ENCODE data around the gene CERS2. TPM values are rescaled to one million over a fixed set of nuclear protein-coding genes. Genes with fewer than 3 reads are reported as not detected.
A peak's percentile ranks its signal among the peaks of the same experiment; 100 is the strongest.

Gene CERS2
- total RNA-seq, 2 experiments from 2014 or later, result 153 to 160 TPM

DNA sequence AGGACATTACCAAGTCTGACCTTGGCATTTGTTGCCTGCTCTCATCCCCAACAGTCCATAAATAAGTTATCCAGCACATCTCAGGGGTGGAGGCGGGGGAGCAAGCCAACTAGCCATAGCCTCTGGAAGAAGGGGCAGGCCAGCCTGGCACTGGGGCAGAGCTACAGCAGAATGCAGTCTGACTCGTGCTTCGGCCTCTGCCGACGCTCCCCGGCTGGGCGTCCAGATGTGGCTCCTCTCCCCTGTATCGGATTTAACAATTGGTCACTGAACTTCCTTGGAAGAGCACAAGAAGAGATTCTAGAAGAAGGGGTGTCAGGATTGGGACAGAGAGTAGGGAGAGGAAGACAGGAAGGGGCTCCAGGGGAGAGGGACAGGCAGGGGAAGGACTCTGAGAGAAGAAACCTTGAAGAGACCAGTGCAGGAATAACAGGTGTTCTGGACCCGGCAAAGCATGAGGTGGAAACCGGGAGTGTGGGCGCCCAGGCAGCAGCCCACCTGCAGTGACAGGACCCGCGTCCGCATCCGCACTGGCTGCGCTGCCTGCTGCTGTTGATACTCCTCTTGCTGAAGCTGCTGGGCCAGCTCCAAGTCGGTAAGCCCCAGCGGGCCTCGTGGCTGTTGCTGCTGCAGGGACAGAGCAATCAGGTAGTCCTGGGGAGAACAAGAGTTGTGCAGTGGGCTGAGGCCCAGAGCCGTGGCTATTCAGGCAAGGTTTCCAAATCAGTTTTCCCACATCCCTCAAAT, 22.7 kb upstream of the CERS2 start:
- ChIA-PET CTCF (interaction anchor here (1.1 to 14.0 kb wide), 7 partner anchors 8 to 40 kb away, joined by 3 to 222 read pairs (median 10); partner anchors contain the start of genes ANXA9, CERS2 and MINDY1), POLR2A (no interaction called here)
- peaks cover 11% of the 10 kb centered on the region for H3K36me3 Mint-ChIP-seq
- no peak for DNase-seq
- no peaks in the 10 kb centered on the region for H3K9me3 Mint-ChIP-seq
- H3K4me3 Mint-ChIP-seq, result no peak overlapping the region
- H3K4me1 Mint-ChIP-seq (ENCODE audit: low read depth), result peaks cover 31% of the 10 kb centered on the region
- H3K27ac Mint-ChIP-seq, result no peak overlapping the region
- intact Hi-C loops (cut with micrococcal nuclease), result loop anchor here (2.0 kb wide), 1 partner anchor 18 kb away; no protein-coding TSS in a partner anchor
- no peaks in the 10 kb centered on the region for H3K27me3 Mint-ChIP-seq

DNA sequence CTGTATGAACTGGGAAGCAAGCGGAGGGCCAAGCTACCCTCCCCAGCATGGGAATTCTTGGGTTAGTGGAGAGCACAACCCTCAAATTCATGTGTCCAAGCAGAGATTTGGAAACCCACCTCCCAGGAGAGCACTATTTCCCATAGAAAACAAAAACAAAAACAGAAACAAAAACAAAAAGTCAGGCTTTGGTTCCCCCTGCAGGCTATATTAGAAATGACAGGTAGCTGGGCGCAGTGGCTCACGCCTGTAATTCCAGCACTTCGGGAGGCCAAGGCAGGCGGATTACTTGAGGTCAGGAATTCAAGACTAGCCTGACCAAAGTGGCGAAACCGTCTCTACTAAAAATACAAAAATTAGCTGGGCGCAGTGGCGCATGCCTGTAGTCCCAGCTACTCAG, 21.3 kb upstream of the CERS2 start:
- DNase-seq, result peak; percentile 41
- Mint-ChIP-seq H3K4me1 (ENCODE audit: low read depth) (peaks cover 18% of the 10 kb centered on the region), H3K27me3 (no peaks in the 10 kb centered on the region), H3K9me3 (no peaks in the 10 kb centered on the region), H3K4me3 (no peak overlapping the region), H3K36me3 (peaks cover 7% of the 10 kb centered on the region), H3K27ac (no peak overlapping the region)
- intact Hi-C loops (cut with micrococcal nuclease), result loop anchor here (2.0 kb wide), 1 partner anchor 17 kb away; no protein-coding TSS in a partner anchor
- CTCF ChIA-PET, result interaction anchor here (0.5 to 14.0 kb wide), 29 partner anchors 9 to 739 kb away, joined by 3 to 222 read pairs (median 3); partner anchors contain the start of genes ANXA9, CA14, CDC42SE1 and CERS2
- POLR2A ChIA-PET, result interaction anchor here (0.9 kb wide), 1 partner anchor 10 kb away, joined by 5 read pairs; the partner anchor contains the start of gene MINDY1

DNA sequence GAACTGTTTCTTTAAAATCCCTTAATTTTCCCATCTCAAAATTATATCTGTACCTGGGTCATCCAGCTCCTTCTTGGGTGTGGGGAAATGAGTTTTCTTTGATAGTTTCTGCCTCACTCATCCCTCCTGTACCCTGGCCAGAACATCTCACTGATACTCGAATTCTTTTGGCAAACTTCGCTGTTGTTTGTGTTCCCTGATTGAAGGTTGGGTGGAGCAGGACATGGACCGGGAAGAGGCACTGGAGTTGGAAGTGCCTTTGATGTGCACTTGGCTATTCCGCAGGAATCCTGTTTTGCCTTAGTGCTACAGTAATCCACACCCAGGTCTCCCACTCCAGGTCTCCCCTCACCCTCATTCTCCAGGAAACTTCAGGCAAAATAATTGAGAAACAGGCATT, 20.8 kb upstream of the CERS2 start:
- intact Hi-C loops (cut with micrococcal nuclease), result no loop called here
- H3K4me1 Mint-ChIP-seq (ENCODE audit: low read depth), result peaks cover 16% of the 10 kb centered on the region
- CTCF ChIA-PET, result interaction anchor here (0.6 to 14.0 kb wide), 22 partner anchors 9 to 787 kb away, joined by 3 to 222 read pairs (median 4); partner anchors contain the start of genes ANXA9, CDC42SE1, CERS2 and GOLPH3L
- no peak overlapping the region for H3K4me3 Mint-ChIP-seq
- no peak for DNase-seq
- H3K27ac Mint-ChIP-seq, result no peak overlapping the region
- no peaks in the 10 kb centered on the region for H3K27me3 Mint-ChIP-seq
- POLR2A ChIA-PET, result interaction anchor here (0.9 kb wide), 1 partner anchor 11 kb away, joined by 5 read pairs; the partner anchor contains the start of gene MINDY1
- H3K36me3 Mint-ChIP-seq, result peaks cover 7% of the 10 kb centered on the region
- H3K9me3 Mint-ChIP-seq, result no peaks in the 10 kb centered on the region

DNA sequence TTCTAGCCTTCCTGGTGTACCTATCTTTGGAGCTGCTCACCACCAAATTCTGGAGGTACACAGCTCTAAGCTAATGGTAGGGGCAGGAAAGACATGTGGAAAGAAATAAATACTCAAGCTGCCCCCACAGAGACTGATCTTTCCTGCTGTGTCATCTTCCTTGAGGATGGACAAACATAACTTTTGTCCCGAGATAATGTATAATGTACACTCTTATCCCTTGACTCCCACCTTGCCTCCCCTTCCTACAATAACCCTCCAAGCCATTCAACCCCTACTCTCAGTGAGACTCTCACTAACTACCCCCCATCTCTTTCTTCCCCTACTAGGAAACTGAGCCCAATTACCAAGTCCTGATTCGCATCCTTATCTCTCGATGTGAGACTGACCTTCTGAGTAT, 19.6 kb upstream of the CERS2 start:
- no peak for DNase-seq
- Mint-ChIP-seq H3K4me3 (no peak overlapping the region), H3K36me3 (peaks cover 7% of the 10 kb centered on the region), H3K9me3 (no peaks in the 10 kb centered on the region), H3K4me1 (ENCODE audit: low read depth) (peaks cover 8% of the 10 kb centered on the region), H3K27ac (no peak overlapping the region), H3K27me3 (no peaks in the 10 kb centered on the region)
- CTCF ChIA-PET, result interaction anchor here (0.6 to 14.0 kb wide), 7 partner anchors 8 to 435 kb away, joined by 3 to 222 read pairs (median 4); partner anchors contain the start of genes ANXA9, CERS2, GOLPH3L and MINDY1
- intact Hi-C loops (cut with micrococcal nuclease), result no loop called here
- POLR2A ChIA-PET, result no interaction called here

DNA sequence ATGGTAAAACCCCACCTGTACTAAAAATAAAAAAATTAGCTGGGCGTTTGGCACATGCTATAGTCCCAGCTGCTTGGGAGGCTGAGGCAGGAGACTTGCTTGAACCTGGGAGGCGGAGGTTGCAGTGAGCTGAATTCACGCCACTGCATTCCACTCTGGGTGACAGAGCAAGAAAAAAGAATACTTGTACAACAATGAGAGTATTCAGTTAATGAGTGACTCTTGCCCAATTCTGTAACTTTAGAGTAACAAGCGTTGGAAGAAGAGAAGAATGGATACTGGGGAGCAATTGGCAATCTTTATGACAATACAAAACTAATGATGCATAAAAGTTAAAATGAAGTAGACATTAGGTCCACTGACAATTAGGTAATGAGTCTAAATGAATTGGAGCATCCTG, 18.0 kb upstream of the CERS2 start:
- Mint-ChIP-seq H3K27ac (no peak overlapping the region), H3K36me3 (peaks cover 5% of the 10 kb centered on the region), H3K4me3 (no peak overlapping the region), H3K9me3 (no peaks in the 10 kb centered on the region), H3K27me3 (no peaks in the 10 kb centered on the region), H3K4me1 (ENCODE audit: low read depth) (peaks cover 8% of the 10 kb centered on the region)
- no peak for DNase-seq
- CTCF ChIA-PET, result no interaction called here
- POLR2A ChIA-PET, result no interaction called here
- intact Hi-C loops (cut with micrococcal nuclease), result no loop called here

DNA sequence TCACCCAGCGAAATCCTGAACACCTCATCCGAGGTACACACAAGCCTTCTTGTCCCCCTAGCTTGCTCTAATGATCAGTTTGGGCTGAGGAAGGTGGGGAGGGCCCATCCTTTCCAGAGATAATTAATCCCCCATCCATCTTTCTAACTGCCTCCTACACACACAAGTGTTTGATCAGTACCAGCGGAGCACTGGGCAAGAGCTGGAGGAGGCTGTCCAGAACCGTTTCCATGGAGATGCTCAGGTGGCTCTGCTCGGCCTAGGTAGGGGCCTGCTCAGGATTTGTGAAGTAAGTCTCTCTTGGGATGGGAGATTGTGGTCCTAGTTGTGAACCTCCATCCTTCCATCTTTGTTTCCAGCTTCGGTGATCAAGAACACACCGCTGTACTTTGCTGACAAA, 13.3 kb upstream of the CERS2 start:
- Mint-ChIP-seq H3K27ac (no peak overlapping the region), H3K9me3 (no peaks in the 10 kb centered on the region), H3K4me3 (no peak overlapping the region), H3K4me1 (ENCODE audit: low read depth) (peaks cover 3% of the 10 kb centered on the region), H3K36me3 (no peaks in the 10 kb centered on the region), H3K27me3 (no peaks in the 10 kb centered on the region)
- DNase-seq, result no peak
- POLR2A ChIA-PET, result no interaction called here
- intact Hi-C loops (cut with micrococcal nuclease), result no loop called here
- CTCF ChIA-PET, result interaction anchor here (1.5 kb wide), 1 partner anchor 18 kb away, joined by 9 read pairs; no protein-coding TSS in a partner anchor

DNA sequence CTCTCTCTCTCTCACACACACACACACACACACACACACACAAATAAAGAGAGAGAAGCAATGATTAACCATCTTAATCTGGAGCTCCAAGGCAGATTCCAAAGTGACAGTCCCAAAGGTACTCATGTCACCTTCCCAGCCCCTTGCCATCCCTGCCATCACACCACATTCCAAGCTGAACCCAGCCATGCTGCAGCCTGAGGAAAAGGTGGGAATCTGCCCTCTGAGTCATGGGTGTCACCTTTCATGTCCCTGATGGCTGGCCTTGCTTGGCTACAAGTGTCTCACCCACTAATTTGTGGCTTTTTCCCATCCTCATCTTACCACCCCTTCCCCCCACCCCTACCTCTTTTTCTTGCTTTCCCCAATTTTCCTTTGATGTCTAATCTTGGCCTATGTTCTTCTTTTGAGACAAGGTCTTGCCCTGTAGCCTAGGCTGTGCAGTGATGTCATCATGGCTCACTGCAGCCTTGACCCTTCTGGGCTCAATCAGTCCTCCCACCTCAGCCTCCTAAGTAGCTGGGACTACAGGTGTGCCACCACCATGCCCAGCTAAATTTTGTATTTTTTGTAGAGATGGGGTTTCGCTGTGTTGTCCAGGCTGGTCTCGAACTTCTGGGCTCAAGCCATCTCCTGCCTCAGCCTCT, 10.7 kb upstream of the CERS2 start:
- H3K4me1 Mint-ChIP-seq (ENCODE audit: low read depth), result peaks cover 3% of the 10 kb centered on the region
- intact Hi-C loops (cut with micrococcal nuclease), result no loop called here
- POLR2A ChIA-PET, result interaction anchor here (0.6 kb wide), 2 partner anchors 21 to 52 kb away, joined by 3 to 4 read pairs; partner anchors contain the start of gene MINDY1
- CTCF ChIA-PET, result interaction anchor here (1.0 to 2.4 kb wide), 3 partner anchors 11 to 170 kb away, joined by 3 to 11 read pairs (median 7); no protein-coding TSS in a partner anchor
- H3K27ac Mint-ChIP-seq, result no peak overlapping the region
- no peaks in the 10 kb centered on the region for H3K36me3 Mint-ChIP-seq
- no peaks in the 10 kb centered on the region for H3K27me3 Mint-ChIP-seq
- no peak for DNase-seq
- H3K4me3 Mint-ChIP-seq, result no peak overlapping the region
- no peaks in the 10 kb centered on the region for H3K9me3 Mint-ChIP-seq

DNA sequence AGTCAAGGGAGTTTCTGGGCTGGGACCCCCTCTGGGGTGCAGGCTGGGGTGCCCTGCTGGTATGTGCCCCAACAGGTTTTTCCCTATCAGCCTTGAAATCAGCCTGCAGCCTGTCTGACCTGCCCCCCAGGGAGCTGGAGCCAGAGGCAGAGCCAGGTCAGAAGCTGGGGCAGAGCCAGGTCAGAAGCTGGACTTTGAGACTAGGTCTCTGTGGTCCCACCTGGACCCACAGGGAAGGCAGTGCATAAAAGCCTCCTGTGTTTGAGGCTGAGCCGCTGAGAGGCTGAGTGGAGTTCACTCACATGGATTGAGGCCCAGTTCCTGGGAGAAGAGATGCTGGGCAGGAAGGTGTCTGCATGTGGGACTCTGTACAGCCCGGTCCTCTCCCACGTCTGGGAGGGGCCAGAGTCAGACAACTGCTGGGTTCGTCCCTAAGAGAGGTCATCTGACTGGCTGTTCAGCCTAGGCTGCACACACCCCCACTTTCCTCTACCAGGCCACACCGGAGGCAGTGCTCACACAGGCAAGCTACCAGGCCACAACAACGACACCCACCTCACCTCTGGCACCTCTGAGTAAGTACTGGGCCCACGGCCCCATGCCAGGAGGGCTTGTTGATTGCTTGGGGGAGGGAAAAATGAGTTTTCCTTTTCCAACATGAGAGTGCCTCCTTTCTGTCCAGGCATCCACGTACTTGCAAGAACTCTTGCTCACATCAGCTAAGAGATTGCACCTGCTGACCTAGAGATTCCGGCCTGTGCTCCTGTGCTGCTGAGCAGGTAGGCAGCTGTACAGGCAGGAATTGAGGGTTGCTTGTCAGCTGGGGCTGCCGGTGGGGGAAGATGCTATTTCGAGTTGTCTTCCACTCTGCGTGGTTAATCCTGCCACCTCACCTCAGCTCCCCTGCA, 7.4 kb upstream of the CERS2 start, which contains the start of gene ANXA9:
ANXA9 (plus strand) TSS at position 488 of the 908 bp plus-strand sequence. CDS start 814 bp downstream, outside the sequence.
- H3K4me3 Mint-ChIP-seq, result no peak within 1 kb of the TSS
- no peaks in the 10 kb centered on the region for H3K9me3 Mint-ChIP-seq
- H3K36me3 Mint-ChIP-seq, result no peaks in the 10 kb centered on the region
- DNase-seq, result no peak
- peaks cover 16% of the 10 kb centered on the region for H3K4me1 Mint-ChIP-seq (ENCODE audit: low read depth)
- no peak within 1 kb of the TSS for H3K27ac Mint-ChIP-seq
- no peaks in the 10 kb centered on the region for H3K27me3 Mint-ChIP-seq
- CTCF ChIA-PET, result interaction anchor here (1.0 to 12.0 kb wide), 5 partner anchors 12 to 66 kb away, joined by 4 to 222 read pairs (median 6); partner anchors contain the start of genes C1orf56 and MINDY1
- POLR2A ChIA-PET, result interaction anchor here (1.2 kb wide), 1 partner anchor 11 kb away, joined by 3 read pairs; no protein-coding TSS in a partner anchor
- intact Hi-C loops (cut with micrococcal nuclease), result no loop called here

DNA sequence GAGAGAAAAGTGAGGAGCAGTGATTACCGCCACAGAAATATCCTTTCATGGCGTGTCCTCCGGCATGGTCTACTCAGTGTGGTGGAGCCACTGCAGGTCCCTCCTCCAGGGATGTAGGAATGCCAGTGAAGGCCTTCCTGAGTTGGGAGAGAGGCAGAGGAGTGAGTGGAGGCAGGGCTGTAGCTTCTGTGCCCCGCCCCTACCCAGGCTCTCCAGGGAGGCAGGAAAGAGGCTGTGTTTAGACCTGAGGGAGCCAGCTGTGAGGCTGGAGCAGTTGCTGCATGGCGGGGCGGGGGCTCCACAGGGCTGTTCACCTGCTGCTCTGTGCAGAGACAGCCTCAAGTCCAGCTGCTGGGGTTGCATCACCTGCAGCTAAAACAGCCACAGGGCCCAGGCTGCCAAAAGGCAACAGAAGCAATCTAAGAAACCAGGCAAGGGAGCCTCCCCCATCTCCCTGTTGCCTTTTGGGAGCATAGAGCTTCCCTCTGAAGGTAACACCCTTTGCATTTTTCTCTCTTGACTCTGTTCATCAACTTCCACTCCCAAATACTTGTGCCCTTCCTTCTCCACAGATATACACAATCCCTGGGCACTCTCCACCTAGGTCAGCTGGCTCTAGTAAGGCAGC, 6.7 kb upstream of the CERS2 start:
- H3K27ac Mint-ChIP-seq, result no peak overlapping the region

DNA sequence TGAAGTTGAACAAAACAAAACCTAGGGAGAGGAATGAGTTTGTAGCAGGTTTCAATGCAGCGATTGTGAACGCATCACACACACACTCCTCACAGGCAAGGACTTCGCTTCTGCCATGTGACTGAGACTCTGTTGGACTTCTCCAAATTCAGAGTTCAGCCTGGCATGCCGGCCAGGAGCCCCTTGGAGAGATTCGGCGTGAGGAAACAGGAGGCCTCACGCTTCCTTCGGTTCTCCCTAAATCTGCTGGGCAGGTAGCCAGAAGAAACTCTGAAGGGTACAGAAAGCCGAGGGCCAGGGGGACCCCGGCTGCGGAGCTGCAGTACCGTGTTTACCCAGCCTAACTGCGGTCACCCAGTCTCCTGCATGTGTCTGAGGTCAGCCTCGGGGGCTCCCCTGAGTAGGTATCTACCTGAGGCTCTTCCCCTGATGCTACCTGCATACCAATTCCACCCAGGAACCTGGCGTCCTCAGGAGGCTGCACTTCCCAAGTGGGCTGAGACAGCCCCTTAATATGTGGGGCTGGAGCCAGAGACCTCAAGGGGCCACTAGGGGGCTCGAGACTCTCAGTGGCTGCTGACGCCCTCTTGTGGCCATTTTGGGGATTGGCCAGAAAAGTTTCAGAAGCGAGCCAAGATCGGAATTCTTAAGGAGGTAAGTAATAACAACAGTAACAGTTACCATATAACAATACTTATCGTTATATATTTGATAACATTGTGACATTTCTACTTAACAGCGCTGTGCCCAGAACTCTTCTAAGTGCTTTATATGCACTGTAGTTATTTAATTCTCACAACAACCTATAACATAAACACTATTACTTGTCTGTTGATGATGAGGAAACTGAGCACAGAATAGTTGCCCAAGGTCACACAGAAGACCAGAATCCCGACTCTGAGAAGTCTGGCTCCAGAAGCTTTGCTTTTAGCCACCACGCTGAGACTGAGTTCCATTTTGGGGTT, 4.7 kb upstream of the CERS2 start:
- Mint-ChIP-seq H3K4me1 (ENCODE audit: low read depth) (peaks cover 33% of the 10 kb centered on the region), H3K27ac (no peak overlapping the region), H3K9me3 (no peaks in the 10 kb centered on the region), H3K4me3 (peak overlapping the region; percentile 7), H3K27me3 (no peaks in the 10 kb centered on the region), H3K36me3 (no peaks in the 10 kb centered on the region)
- intact Hi-C loops (cut with micrococcal nuclease), result loop anchor here (2.0 to 10.0 kb wide), 9 partner anchors 17 to 745 kb away; partner anchors contain the start of genes ANP32E, ARNT, CTSS and TARS2
- peak; percentile 92 for DNase-seq
- ChIA-PET CTCF (interaction anchor here (1.0 to 12.0 kb wide), 9 partner anchors 9 to 723 kb away, joined by 3 to 222 read pairs (median 4); partner anchors contain the start of genes GOLPH3L and MINDY1), POLR2A (no interaction called here)

More for the DNA sequence above, 6.7 kb upstream of the CERS2 start:
- intact Hi-C loops (cut with micrococcal nuclease), result no loop called here
- no peaks in the 10 kb centered on the region for H3K27me3 Mint-ChIP-seq
- H3K4me1 Mint-ChIP-seq (ENCODE audit: low read depth), result peaks cover 23% of the 10 kb centered on the region
- no peaks in the 10 kb centered on the region for H3K9me3 Mint-ChIP-seq
- DNase-seq, result no peak
- CTCF ChIA-PET, result interaction anchor here (0.8 to 12.0 kb wide), 6 partner anchors 11 to 89 kb away, joined by 3 to 222 read pairs (median 6); partner anchors contain the start of genes C1orf56, GABPB2 and MINDY1
- H3K36me3 Mint-ChIP-seq, result no peaks in the 10 kb centered on the region
- POLR2A ChIA-PET, result interaction anchor here (1.2 kb wide), 1 partner anchor 11 kb away, joined by 3 read pairs; no protein-coding TSS in a partner anchor
- H3K4me3 Mint-ChIP-seq, result no peak overlapping the region
